Measurements from ENCODE around the gene RGS9BP.
"Not testable (repeated sequence)": the region's sequence is repeated elsewhere in the genome, so short reads cannot be mapped to it uniquely, and the experiment has no call there.

RGS9BP gene

GRCh38 chr19:32688311-32688710 lies 12.7 kb downstream of the RGS9BP start:
- Histone ChIP-seq H3K36me3 (ENCODE audit: control insufficient read depth, insufficient read depth, low read length) (no peaks in the 10 kb centered on the region), H3K27me3 (ENCODE audit: control insufficient read depth, insufficient read depth, low read length) (peaks cover 6% of the 10 kb centered on the region), H3K9me3 (ENCODE audit: control insufficient read depth, low read length) (no peaks in the 10 kb centered on the region), H3K9ac (ENCODE audit: low read length) (no peak overlapping the region), H3K4me3 (ENCODE audit: low read length) (no peak overlapping the region), H3K4me1 (ENCODE audit: control insufficient read depth, insufficient read depth, low read length) (peaks cover 11% of the 10 kb centered on the region)

- H3K4me3 ChIP-seq (ENCODE audit: low read length) = peak within 1 kb of the TSS; percentile 51
- peaks cover 14% of the 10 kb centered on the region for H3K27me3 ChIP-seq (ENCODE audit: control insufficient read depth, insufficient read depth, low read length)
- no peaks in the 10 kb centered on the region for H3K9me3 ChIP-seq (ENCODE audit: control insufficient read depth, low read length)
- H3K4me1 ChIP-seq (ENCODE audit: control insufficient read depth, insufficient read depth, low read length) = peaks cover 12% of the 10 kb centered on the region
- H3K9ac ChIP-seq (ENCODE audit: low read length) = peak within 1 kb of the TSS; percentile 66
- H3K36me3 ChIP-seq (ENCODE audit: control insufficient read depth, insufficient read depth, low read length) = no peaks in the 10 kb centered on the region
These were observed 15.8 kb downstream of the RGS9BP start, which contains the start of gene NUDT19 for GRCh38 chr19:32691291-32691951. TSS of gene NUDT19 (plus strand) at chr19:32691821. CDS start at chr19:32691961, 140 bp downstream.

- Histone ChIP-seq H3K27me3 (ENCODE audit: control insufficient read depth, insufficient read depth, low read length) (peaks cover 16% of the 10 kb centered on the region), H3K4me3 (ENCODE audit: low read length) (peak overlapping the region; percentile 51), H3K36me3 (ENCODE audit: control insufficient read depth, insufficient read depth, low read length) (no peaks in the 10 kb centered on the region), H3K9ac (ENCODE audit: low read length) (peak overlapping the region; percentile 66), H3K4me1 (ENCODE audit: control insufficient read depth, insufficient read depth, low read length) (peaks cover 12% of the 10 kb centered on the region), H3K9me3 (ENCODE audit: control insufficient read depth, low read length) (no peaks in the 10 kb centered on the region)
These were observed 16.5 kb downstream of the RGS9BP start for GRCh38 chr19:32691952-32692726.

GRCh38 chr19:32692727-32693061 lies 17.0 kb downstream of the RGS9BP start:
- peaks cover 21% of the 10 kb centered on the region for H3K27me3 ChIP-seq (ENCODE audit: control insufficient read depth, insufficient read depth, low read length)
- H3K36me3 ChIP-seq (ENCODE audit: control insufficient read depth, insufficient read depth, low read length) = no peaks in the 10 kb centered on the region
- peak overlapping the region; percentile 66 for H3K9ac ChIP-seq (ENCODE audit: low read length)
- peaks cover 12% of the 10 kb centered on the region for H3K4me1 ChIP-seq (ENCODE audit: control insufficient read depth, insufficient read depth, low read length)
- no peaks in the 10 kb centered on the region for H3K9me3 ChIP-seq (ENCODE audit: control insufficient read depth, low read length)
- peak overlapping the region; percentile 51 for H3K4me3 ChIP-seq (ENCODE audit: low read length)

- not testable (repeated sequence) for H3K9ac ChIP-seq (ENCODE audit: low read length); H3K4me3 ChIP-seq (ENCODE audit: low read length); H3K9me3 ChIP-seq (ENCODE audit: control insufficient read depth, low read length); H3K36me3 ChIP-seq (ENCODE audit: control insufficient read depth, insufficient read depth, low read length)
- Histone ChIP-seq H3K27me3 (ENCODE audit: control insufficient read depth, insufficient read depth, low read length) (peaks cover 26% of the 10 kb centered on the region), H3K4me1 (ENCODE audit: control insufficient read depth, insufficient read depth, low read length) (peaks cover 12% of the 10 kb centered on the region)
These were observed 17.8 kb downstream of the RGS9BP start for GRCh38 chr19:32693151-32694108.

- Histone ChIP-seq H3K27me3 (ENCODE audit: control insufficient read depth, insufficient read depth, low read length) (peaks cover 32% of the 10 kb centered on the region), H3K4me1 (ENCODE audit: control insufficient read depth, insufficient read depth, low read length) (peaks cover 12% of the 10 kb centered on the region)
- not testable (repeated sequence) for H3K4me3 ChIP-seq (ENCODE audit: low read length)
These were observed 18.7 kb downstream of the RGS9BP start for GRCh38 chr19:32694316-32694715.

GRCh38 chr19:32694851-32695250 lies 19.2 kb downstream of the RGS9BP start:
- H3K9ac ChIP-seq (ENCODE audit: low read length); H3K9me3 ChIP-seq (ENCODE audit: control insufficient read depth, low read length); H3K4me3 ChIP-seq (ENCODE audit: low read length); H3K36me3 ChIP-seq (ENCODE audit: control insufficient read depth, insufficient read depth, low read length): not testable (repeated sequence)
- Histone ChIP-seq H3K4me1 (ENCODE audit: control insufficient read depth, insufficient read depth, low read length) (peaks cover 12% of the 10 kb centered on the region), H3K27me3 (ENCODE audit: control insufficient read depth, insufficient read depth, low read length) (peaks cover 32% of the 10 kb centered on the region)

More at GRCh38 chr19:32694316-32694715, 18.7 kb downstream of the RGS9BP start:
- H3K9ac ChIP-seq (ENCODE audit: low read length); H3K36me3 ChIP-seq (ENCODE audit: control insufficient read depth, insufficient read depth, low read length); H3K9me3 ChIP-seq (ENCODE audit: control insufficient read depth, low read length): not testable (repeated sequence)

GRCh38 chr19:32695506-32695905 lies 19.9 kb downstream of the RGS9BP start:
- Histone ChIP-seq H3K27me3 (ENCODE audit: control insufficient read depth, insufficient read depth, low read length) (peaks cover 32% of the 10 kb centered on the region), H3K4me1 (ENCODE audit: control insufficient read depth, insufficient read depth, low read length) (peaks cover 12% of the 10 kb centered on the region)
- H3K4me3 ChIP-seq (ENCODE audit: low read length); H3K9ac ChIP-seq (ENCODE audit: low read length); H3K36me3 ChIP-seq (ENCODE audit: control insufficient read depth, insufficient read depth, low read length); H3K9me3 ChIP-seq (ENCODE audit: control insufficient read depth, low read length): not testable (repeated sequence)

- peaks cover 12% of the 10 kb centered on the region for H3K4me1 ChIP-seq (ENCODE audit: control insufficient read depth, insufficient read depth, low read length)
- not testable (repeated sequence) for H3K9me3 ChIP-seq (ENCODE audit: control insufficient read depth, low read length)
These were observed 21.1 kb downstream of the RGS9BP start for GRCh38 chr19:32696771-32697170.

GRCh38 chr19:32700129-32700528 lies 24.5 kb downstream of the RGS9BP start:
- H3K36me3 ChIP-seq (ENCODE audit: control insufficient read depth, insufficient read depth, low read length); H3K4me3 ChIP-seq (ENCODE audit: low read length); H3K9me3 ChIP-seq (ENCODE audit: control insufficient read depth, low read length); H3K9ac ChIP-seq (ENCODE audit: low read length): not testable (repeated sequence)
- H3K27me3 ChIP-seq (ENCODE audit: control insufficient read depth, insufficient read depth, low read length) = peaks cover 26% of the 10 kb centered on the region
- H3K4me1 ChIP-seq (ENCODE audit: control insufficient read depth, insufficient read depth, low read length) = peaks cover 14% of the 10 kb centered on the region

More at GRCh38 chr19:32696771-32697170, 21.1 kb downstream of the RGS9BP start:
- H3K4me3 ChIP-seq (ENCODE audit: low read length); H3K9ac ChIP-seq (ENCODE audit: low read length); H3K36me3 ChIP-seq (ENCODE audit: control insufficient read depth, insufficient read depth, low read length): not testable (repeated sequence)
- peaks cover 32% of the 10 kb centered on the region for H3K27me3 ChIP-seq (ENCODE audit: control insufficient read depth, insufficient read depth, low read length)

- H3K9ac ChIP-seq (ENCODE audit: low read length) = no peak overlapping the region
- H3K4me3 ChIP-seq (ENCODE audit: low read length) = no peak overlapping the region
- H3K9me3 ChIP-seq (ENCODE audit: control insufficient read depth, low read length) = no peaks in the 10 kb centered on the region
- H3K27me3 ChIP-seq (ENCODE audit: control insufficient read depth, insufficient read depth, low read length) = peaks cover 19% of the 10 kb centered on the region
- no peaks in the 10 kb centered on the region for H3K36me3 ChIP-seq (ENCODE audit: control insufficient read depth, insufficient read depth, low read length)
- peaks cover 22% of the 10 kb centered on the region for H3K4me1 ChIP-seq (ENCODE audit: control insufficient read depth, insufficient read depth, low read length)
These were observed 26.4 kb downstream of the RGS9BP start for GRCh38 chr19:32702010-32702409.

Measured in mucosa of stomach (tissue), 1 donor.